ENCODE measurements around the gene TRAPPC5. TPM values are rescaled to one million over a fixed set of nuclear protein-coding genes. Genes with fewer than 3 reads are reported as not detected.

The TRAPPC5 gene
- total RNA-seq, 1 experiment from 2014 or later = 77.4 TPM

DNA sequence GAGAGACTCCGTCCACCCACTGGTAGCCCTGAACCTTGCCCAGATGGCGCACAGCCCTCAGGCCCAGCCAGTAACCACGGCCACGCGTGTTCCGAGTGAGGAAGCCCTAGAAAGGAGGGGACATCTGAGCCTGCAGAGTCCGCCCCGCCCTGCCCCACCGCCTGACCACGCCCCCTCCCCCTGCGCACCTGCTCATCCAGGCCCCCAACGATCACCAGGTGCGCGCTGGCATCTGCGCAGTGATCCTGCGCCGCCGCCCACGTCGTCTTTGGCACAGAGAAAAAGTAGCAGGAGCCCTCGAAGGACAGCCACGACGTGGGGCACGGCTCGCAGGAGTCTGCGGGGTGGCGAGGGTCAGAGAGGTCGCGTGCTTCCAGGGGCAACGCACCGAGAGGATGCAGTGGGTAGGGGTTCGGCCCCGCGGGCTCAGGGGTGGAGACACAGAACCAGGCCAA lies 49.2 kb downstream of the TRAPPC5 start:
- no peak overlapping the region for H4K8ac ChIP-seq (replicated peaks; ENCODE audit: insufficient read length, low read depth, low read length)
- H2BK20ac ChIP-seq (ENCODE audit: low read depth, low read length, poor library complexity, severe bottlenecking) = no peak overlapping the region
- peaks cover 18% of the 10 kb centered on the region; the same call in 1 of the 2 replicates for H3K27me3 ChIP-seq (ENCODE audit: insufficient read depth, low read length)
- H2BK15ac ChIP-seq (ENCODE audit: low read depth, low read length) = no peak overlapping the region
- Mint-ChIP-seq H3K27ac (peak overlapping the region in 1 of 3 experiments; percentile 59; a peak in 1 of 7 replicates), H3K36me3 (ENCODE audit: insufficient read depth in 1 of 3, low read depth in 3 of 3) (no peaks in the 10 kb centered on the region), H3K27me3 (ENCODE audit: low read depth) (peaks cover 88% of the 10 kb centered on the region), H3K4me3 (peak overlapping the region; percentile 56 to 83), H3K4me1 (peaks cover 6 to 21% of the 10 kb centered on the region in 2 experiments), H3K9me3 (peaks cover 0 to 3% of the 10 kb centered on the region in 2 experiments; a peak in 2 of 5 replicates)
- WGBS (ENCODE audit: extremely low coverage, insufficient read length, low lambda C conversion rate) = no CpG with 5 or more reads among the region's 34 CpGs
- H3K9me3 ChIP-seq (ENCODE audit: control insufficient read depth, low read depth, low read length) = no peaks in the 10 kb centered on the region
- H2BK12ac ChIP-seq (ENCODE audit: insufficient read length, low read depth, low read length) = no peak overlapping the region
- H3K4me2 ChIP-seq (ENCODE audit: insufficient read depth, insufficient read length, low read length) = peak overlapping the region; percentile 65
- no peaks in the 10 kb centered on the region for H3K79me1 ChIP-seq (ENCODE audit: insufficient read depth, low read depth, low read length, poor library complexity, severe bottlenecking)
- no peak overlapping the region for H2AFZ ChIP-seq (ENCODE audit: low read length)
- no peak overlapping the region for H4K91ac ChIP-seq (ENCODE audit: insufficient read length, low read depth, low read length)
- H3K14ac ChIP-seq (ENCODE audit: insufficient read depth, low read length) = no peak overlapping the region
- H3K56ac ChIP-seq (ENCODE audit: insufficient read length, low read depth, low read length) = no peak overlapping the region
- H4K5ac ChIP-seq (ENCODE audit: insufficient read length, low read depth, low read length) = no peak overlapping the region
- DNase-seq = peak; percentile 68
- no peaks in the 10 kb centered on the region for H3K79me2 ChIP-seq (ENCODE audit: insufficient read depth, low read length)
- no peak overlapping the region for H2BK5ac ChIP-seq (ENCODE audit: insufficient read length, low read length)
- no peaks in the 10 kb centered on the region for H3K4me1 ChIP-seq (ENCODE audit: insufficient read depth, low read length)
- TF ChIP-seq CTCF (conservative IDR thresholded peaks at IDR 0.05) = no peak
- H3K18ac ChIP-seq (ENCODE audit: insufficient read length, low read depth, low read length) = no peak overlapping the region
- no peak overlapping the region for H3K4ac ChIP-seq (ENCODE audit: low read depth, low read length)
- peaks cover 7% of the 10 kb centered on the region for H3K23me2 ChIP-seq (ENCODE audit: insufficient read length, low read depth, low read length, poor library complexity, severe bottlenecking)
- H4K20me1 ChIP-seq (ENCODE audit: control insufficient read depth, insufficient read depth, insufficient read length) = no peaks in the 10 kb centered on the region
- no peak overlapping the region for H3T11ph ChIP-seq (ENCODE audit: low read length)
- H3K9ac ChIP-seq (ENCODE audit: extremely low read depth, insufficient read length, low read length) = no peak overlapping the region
- H2BK120ac ChIP-seq (ENCODE audit: low read depth, low read length, poor library complexity, severe bottlenecking) = no peak overlapping the region
- no peak overlapping the region for H2AK5ac ChIP-seq (ENCODE audit: insufficient read length, low read length)
- no peak overlapping the region for H3K27ac ChIP-seq (ENCODE audit: insufficient read length, low read depth, low read length)
- no peak overlapping the region for H3K23ac ChIP-seq (ENCODE audit: insufficient read length, low read depth, low read length)

Measured in H9 (cell line).